Measurements from ENCODE around the gene TAAR5. TPM values are rescaled to one million over a fixed set of nuclear protein-coding genes. Genes with fewer than 3 reads are reported as not detected.

TAAR5 gene
- total RNA-seq, 4 donors from 2014 or later = not detected

GRCh38 chr6:132584698-132585097 lies 4.8 kb downstream of the TAAR5 start:
- H3K27me3 ChIP-seq = peaks cover 10% of the 10 kb centered on the region
- WGBS, 2 donors (ENCODE audit: low coverage in 1 of 2) = 20 to 94% methylated on average over 1 of the region's 1 CpG
- H3K9me3 ChIP-seq = peaks cover 0 to 4% (median 0%) of the 10 kb centered on the region in 3 donors
- H3K36me3 ChIP-seq = no peaks in the 10 kb centered on the region
- no peaks in the 10 kb centered on the region for H3K4me1 ChIP-seq
- no peak for ATAC-seq
- no peak overlapping the region for H3K4me3 ChIP-seq
- TF ChIP-seq, protein P1, sequence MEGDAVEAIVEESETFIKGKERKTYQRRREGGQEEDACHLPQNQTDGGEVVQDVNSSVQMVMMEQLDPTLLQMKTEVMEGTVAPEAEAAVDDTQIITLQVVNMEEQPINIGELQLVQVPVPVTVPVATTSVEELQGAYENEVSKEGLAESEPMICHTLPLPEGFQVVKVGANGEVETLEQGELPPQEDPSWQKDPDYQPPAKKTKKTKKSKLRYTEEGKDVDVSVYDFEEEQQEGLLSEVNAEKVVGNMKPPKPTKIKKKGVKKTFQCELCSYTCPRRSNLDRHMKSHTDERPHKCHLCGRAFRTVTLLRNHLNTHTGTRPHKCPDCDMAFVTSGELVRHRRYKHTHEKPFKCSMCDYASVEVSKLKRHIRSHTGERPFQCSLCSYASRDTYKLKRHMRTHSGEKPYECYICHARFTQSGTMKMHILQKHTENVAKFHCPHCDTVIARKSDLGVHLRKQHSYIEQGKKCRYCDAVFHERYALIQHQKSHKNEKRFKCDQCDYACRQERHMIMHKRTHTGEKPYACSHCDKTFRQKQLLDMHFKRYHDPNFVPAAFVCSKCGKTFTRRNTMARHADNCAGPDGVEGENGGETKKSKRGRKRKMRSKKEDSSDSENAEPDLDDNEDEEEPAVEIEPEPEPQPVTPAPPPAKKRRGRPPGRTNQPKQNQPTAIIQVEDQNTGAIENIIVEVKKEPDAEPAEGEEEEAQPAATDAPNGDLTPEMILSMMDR (IDR thresholded peaks at IDR 0.05) = no peak
- no peak for TF ChIP-seq EP300 (IDR thresholded peaks at IDR 0.05)
- no peak for TF ChIP-seq POLR2A (IDR thresholded peaks at IDR 0.05)
- no peak for TF ChIP-seq POLR2AphosphoS5 (IDR thresholded peaks at IDR 0.05)
- no peak overlapping the region for H3K27ac ChIP-seq

GRCh38 chr6:132571774-132572173 lies 17.8 kb downstream of the TAAR5 start:
- Histone ChIP-seq H3K27me3 (peaks cover 3% of the 10 kb centered on the region), H3K36me3 (no peaks in the 10 kb centered on the region), H3K4me3 (no peak overlapping the region), H3K9me3 (no peaks in the 10 kb centered on the region), H3K27ac (no peak overlapping the region), H3K4me1 (no peaks in the 10 kb centered on the region)
- ATAC-seq = no peak
- TF ChIP-seq, protein P1 (IDR thresholded peaks at IDR 0.05) = no peak
- TF ChIP-seq EP300 (IDR thresholded peaks at IDR 0.05) = no peak
- TF ChIP-seq POLR2AphosphoS5 (IDR thresholded peaks at IDR 0.05) = no peak
- no peak for TF ChIP-seq POLR2A (IDR thresholded peaks at IDR 0.05)

GRCh38 chr6:132570221-132570777 lies 19.2 kb downstream of the TAAR5 start, which contains the start of gene TAAR6:
TSS of gene TAAR6 (plus strand) at chr6:132570322. CDS start at chr6:132570322, 0 bp downstream.
- Histone ChIP-seq H3K9me3 (no peaks in the 10 kb centered on the region), H3K27me3 (peaks cover 3% of the 10 kb centered on the region), H3K36me3 (no peaks in the 10 kb centered on the region), H3K4me3 (no peak within 1 kb of the TSS), H3K4me1 (no peaks in the 10 kb centered on the region), H3K27ac (no peak within 1 kb of the TSS)
- no peak for TF ChIP-seq POLR2AphosphoS5 (IDR thresholded peaks at IDR 0.05)
- TF ChIP-seq, protein P1 (IDR thresholded peaks at IDR 0.05) = no peak
- TF ChIP-seq POLR2A (IDR thresholded peaks at IDR 0.05) = no peak
- TF ChIP-seq EP300 (IDR thresholded peaks at IDR 0.05) = no peak
- ATAC-seq = no peak
- WGBS, 2 donors (ENCODE audit: low coverage in 1 of 2) = 68 to 78% methylated on average over 6 to 9 of the region's 15 CpGs

DNA sequence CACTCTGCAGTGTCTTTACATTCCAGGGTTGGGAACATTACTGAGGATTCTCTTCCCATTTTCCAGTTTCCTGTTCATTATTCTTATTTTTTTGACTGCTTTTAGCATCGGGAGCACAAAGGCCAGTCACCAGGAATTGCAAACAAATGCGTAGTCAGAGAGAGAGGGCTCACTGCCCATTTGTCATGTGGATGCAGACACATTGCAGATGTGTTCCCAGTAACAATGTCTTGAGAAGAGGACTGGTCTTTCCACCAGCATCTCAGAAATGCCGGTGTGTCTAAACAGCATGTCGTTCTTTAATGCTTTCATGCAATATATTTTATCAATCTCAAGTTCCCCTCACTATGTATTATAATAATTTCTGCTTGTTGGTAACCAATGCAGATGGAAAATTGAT lies 20.4 kb downstream of the TAAR5 start:
- TF ChIP-seq EP300 (IDR thresholded peaks at IDR 0.05) (no peak), POLR2AphosphoS5 (IDR thresholded peaks at IDR 0.05) (no peak), POLR2A (IDR thresholded peaks at IDR 0.05) (no peak)
- TF ChIP-seq, protein P1 (IDR thresholded peaks at IDR 0.05) = no peak
- Histone ChIP-seq H3K4me3 (no peak overlapping the region), H3K27me3 (peaks cover 3% of the 10 kb centered on the region), H3K36me3 (no peaks in the 10 kb centered on the region), H3K27ac (no peak overlapping the region), H3K9me3 (no peaks in the 10 kb centered on the region), H3K4me1 (no peaks in the 10 kb centered on the region)
- ATAC-seq = no peak
- 15 to 19% methylated on average over 4 of the region's 4 CpGs for WGBS, 2 donors (ENCODE audit: low coverage in 1 of 2)

GRCh38 chr6:132568611-132569010 lies 20.9 kb downstream of the TAAR5 start:
- no peaks in the 10 kb centered on the region for H3K4me1 ChIP-seq
- H3K36me3 ChIP-seq = no peaks in the 10 kb centered on the region
- H3K4me3 ChIP-seq = no peak overlapping the region
- H3K27me3 ChIP-seq = peaks cover 3% of the 10 kb centered on the region
- 51 to 64% methylated on average over 2 to 6 of the region's 6 CpGs for WGBS, 2 donors (ENCODE audit: low coverage in 1 of 2)
- ATAC-seq = no peak
- H3K27ac ChIP-seq = no peak overlapping the region
- TF ChIP-seq EP300 (IDR thresholded peaks at IDR 0.05) (no peak), POLR2A (IDR thresholded peaks at IDR 0.05) (no peak)
- TF ChIP-seq, protein P1 (IDR thresholded peaks at IDR 0.05) = no peak
- no peaks in the 10 kb centered on the region for H3K9me3 ChIP-seq

Data from gastroesophageal sphincter (tissue), 4 donors.